NCI-H146 (cell line): ENCODE measurements around the gene CAMK2G.
"Not testable (repeated sequence)": the region's sequence is repeated elsewhere in the genome, so short reads cannot be mapped to it uniquely, and the experiment has no call there.

Experiments used
- DNase-seq: peaks from one replicate; lab custom pipeline; 2025; lab: John Stamatoyannopoulos, UW

The CAMK2G gene

DNA sequence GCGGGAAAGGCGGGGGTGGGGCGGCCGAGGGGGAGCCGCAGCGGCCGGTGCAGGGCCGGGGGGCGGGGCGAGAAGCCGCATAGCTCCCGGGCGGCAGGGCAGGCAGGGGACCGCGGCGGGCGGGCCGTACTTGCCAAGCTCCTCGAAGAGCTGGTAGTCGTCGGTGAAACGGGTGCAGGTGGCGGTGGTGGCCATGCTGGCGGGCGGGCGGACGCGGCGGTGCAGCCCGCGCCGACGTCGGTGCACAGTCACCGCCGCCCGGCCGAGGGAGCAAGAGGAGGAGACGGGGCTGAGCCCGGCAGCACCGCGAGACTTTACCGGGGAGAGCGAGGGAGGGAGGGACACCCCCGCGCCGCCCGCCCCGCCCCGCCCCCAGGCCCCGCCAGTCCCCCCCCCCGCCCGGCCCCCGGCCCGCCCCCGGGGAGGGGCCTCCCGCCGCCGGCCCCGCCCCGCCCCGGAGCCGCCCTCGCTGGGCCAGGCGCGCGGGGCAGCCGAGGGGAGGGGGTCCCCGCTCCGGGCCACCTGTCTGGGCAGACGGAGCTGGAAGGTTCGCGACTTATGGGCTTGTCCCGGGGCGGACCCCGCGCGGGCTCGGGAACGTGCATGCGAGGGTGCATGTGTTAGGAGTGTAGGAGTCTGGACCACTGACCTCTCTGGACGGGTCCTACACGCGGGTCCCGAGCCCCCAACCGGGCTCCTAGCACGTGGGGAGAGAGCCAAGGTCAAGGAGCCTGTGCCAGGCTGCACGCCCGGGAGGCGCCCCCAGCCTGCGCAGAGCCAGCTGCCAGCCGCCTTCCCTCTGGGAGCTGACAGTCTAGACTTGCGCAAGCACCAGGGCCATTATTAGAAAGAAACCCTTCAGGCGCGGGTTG lies at the start of gene CAMK2G:
CAMK2G (minus strand) TSS at position 289 of the 872 bp plus-strand sequence; CDS start at position 195, 94 bp downstream.
- DNase-seq: peak; percentile 83

GRCh38 chr10:73922864-73923133 lies 48.4 kb upstream of the CAMK2G start:
- no peak for DNase-seq

GRCh38 chr10:73922007-73922863 lies 47.9 kb upstream of the CAMK2G start:
- no peak for DNase-seq

- DNase-seq: no peak
Measured at GRCh38 chr10:73920089-73920488, 45.7 kb upstream of the CAMK2G start.

GRCh38 chr10:73919481-73919880 lies 45.1 kb upstream of the CAMK2G start:
- DNase-seq: not testable (repeated sequence)

GRCh38 chr10:73917566-73918305 lies 43.4 kb upstream of the CAMK2G start:
- no peak for DNase-seq

DNA sequence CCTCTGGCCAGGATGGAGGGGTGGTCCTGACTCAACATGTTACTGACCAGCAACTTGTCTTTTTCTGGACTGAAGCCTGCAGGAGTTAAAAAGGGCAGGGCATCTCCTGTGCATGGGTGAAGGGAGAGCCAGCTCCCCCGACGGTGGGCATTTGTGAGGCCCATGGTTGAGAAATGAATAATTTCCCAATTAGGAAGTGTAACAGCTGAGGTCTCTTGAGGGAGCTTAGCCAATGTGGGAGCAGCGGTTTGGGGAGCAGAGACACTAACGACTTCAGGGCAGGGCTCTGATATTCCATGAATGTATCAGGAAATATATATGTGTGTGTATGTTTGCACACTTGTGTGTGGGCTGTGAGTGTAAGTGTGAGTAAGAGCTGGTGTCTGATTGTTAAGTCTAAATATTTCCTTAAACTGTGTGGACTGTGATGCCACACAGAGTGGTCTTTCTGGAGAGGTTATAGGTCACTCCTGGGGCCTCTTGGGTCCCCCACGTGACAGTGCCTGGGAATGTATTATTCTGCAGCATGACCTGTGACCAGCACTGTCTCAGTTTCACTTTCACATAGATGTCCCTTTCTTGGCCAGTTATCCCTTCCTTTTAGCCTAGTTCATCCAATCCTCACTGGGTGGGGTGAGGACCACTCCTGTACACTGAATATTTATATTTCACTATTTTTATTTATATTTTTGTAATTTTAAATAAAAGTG lies 42.6 kb upstream of the CAMK2G start:
- DNase-seq: no peak

DNA sequence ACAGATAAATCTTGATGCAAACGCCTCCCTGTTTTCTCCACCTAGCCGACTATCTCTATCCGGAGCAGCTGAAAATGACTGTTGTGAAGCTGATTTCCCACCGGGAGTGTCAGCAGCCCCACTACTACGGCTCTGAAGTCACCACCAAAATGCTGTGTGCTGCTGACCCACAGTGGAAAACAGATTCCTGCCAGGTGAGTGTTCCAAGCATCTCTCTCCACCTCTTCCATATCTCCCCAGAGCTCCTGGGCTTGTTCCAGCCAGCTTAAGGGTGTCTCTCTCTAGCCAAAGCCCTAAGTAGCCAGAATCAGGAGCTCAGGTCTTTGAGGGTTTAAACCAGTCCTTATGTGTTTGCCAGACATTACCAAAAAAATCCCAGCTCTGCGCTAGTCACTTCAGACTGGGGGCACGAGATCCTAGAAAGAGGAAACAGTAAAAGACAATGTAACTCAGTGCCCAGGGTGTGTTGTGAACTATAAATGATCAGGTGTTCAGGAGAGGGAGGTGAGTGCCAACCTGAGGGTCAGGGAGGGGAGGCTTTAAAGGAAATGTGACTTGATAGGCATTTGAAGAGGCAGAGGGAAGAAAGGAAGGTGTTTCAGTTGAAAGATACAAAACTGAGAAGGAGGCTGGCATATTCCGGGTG lies 41.0 kb upstream of the CAMK2G start:
- DNase-seq: no peak

DNA sequence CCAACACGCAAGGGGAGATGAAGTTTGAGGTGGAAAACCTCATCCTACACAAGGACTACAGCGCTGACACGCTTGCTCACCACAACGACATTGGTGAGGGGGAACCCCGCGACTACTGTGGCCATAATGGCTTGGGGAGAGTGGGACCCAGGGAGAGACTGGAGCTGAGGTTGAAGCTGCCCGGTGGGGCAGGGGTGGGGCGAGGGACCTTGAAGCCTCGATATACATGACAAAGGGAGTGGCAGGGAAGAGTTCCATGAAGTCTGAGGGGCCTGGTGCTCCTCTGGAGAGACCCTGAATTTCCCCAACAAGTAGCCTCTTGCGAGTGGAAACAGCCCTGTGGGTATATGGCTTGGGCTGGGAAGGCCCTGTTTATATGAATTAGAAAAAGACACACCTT lies 39.7 kb upstream of the CAMK2G start:
- DNase-seq: no peak

- no peak for DNase-seq
Measured at GRCh38 chr10:73911553-73912004, 37.2 kb upstream of the CAMK2G start.

- peak; percentile 59 for DNase-seq
Measured at GRCh38 chr10:73910764-73911552, 36.6 kb upstream of the CAMK2G start, which contains the start of gene PLAU. Gene PLAU (plus strand): TSS chr10:73911132. CDS start chr10:73911556, 424 bp downstream.

- DNase-seq: peak; percentile 36
Measured at GRCh38 chr10:73910401-73910763, 36.0 kb upstream of the CAMK2G start.

- DNase-seq: no peak
Measured at GRCh38 chr10:73909540-73910115, 35.3 kb upstream of the CAMK2G start.

DNA sequence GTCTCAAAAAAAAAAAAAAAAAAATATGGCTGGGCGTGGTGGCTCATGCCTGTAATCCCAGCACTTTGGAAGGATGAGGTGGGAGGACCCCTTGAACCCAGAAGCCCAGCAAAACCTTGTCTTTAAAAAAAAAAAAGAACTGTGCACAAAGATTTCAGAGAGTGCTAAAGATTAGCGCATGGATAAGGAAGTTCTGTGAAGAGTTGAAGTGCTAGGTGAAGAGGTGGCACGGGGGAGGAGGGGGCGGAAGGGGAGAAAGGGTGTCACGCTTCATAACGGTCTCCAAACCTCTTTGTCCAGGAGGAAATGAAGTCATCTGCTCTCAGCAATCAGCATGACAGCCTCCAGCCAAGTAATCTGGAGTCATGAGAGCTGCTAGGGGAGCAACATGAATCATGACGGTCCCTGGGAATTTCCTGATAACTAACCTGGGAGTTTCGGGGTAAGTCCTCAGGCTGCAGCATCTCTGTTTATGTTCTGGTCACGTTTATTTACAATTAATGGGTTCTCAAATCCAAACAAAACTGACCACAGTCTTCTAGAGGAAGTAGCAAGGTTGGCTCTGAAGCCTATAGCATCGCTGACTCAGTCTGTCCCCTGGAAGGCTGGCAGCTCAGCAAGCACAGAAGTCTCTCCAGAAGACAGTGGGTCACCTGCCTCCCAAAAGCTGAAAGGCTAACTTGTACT lies 34.6 kb upstream of the CAMK2G start:
- DNase-seq: no peak

GRCh38 chr10:73907841-73908517 lies 33.6 kb upstream of the CAMK2G start:
- no peak for DNase-seq

GRCh38 chr10:73906524-73907447 lies 32.4 kb upstream of the CAMK2G start:
- DNase-seq: peak; percentile 47

- peak; percentile 82 for DNase-seq
Measured at GRCh38 chr10:73905256-73906020, 31.1 kb upstream of the CAMK2G start.
